Testis (tissue), 2 donors: ENCODE measurements around the gene NCKAP5.

Experiments
- POLR2A ChIP-seq: fragments of 450-650 bp; IDR thresholded peaks from one replicate; pipeline ENCODE4 v1.6.1; 2017; ENCODE audit warnings: antibody characterized with exemption, mild to moderate bottlenecking, moderate library complexity
- TF ChIP-seq, protein P1 (sequence below), 3 experiments: fragments of 450-650 bp in 2 of 3; fragments of 200-600 bp in 1 of 3; sonication (generic) in 1 of 3; IDR thresholded peaks; one replicate each; pipeline ENCODE4 v1.5.1; 2016 to 2019; ENCODE audit warnings: antibody characterized with exemption in 3 of 3, mild to moderate bottlenecking in 2 of 3, moderate library complexity in 1 of 3

DNA sequence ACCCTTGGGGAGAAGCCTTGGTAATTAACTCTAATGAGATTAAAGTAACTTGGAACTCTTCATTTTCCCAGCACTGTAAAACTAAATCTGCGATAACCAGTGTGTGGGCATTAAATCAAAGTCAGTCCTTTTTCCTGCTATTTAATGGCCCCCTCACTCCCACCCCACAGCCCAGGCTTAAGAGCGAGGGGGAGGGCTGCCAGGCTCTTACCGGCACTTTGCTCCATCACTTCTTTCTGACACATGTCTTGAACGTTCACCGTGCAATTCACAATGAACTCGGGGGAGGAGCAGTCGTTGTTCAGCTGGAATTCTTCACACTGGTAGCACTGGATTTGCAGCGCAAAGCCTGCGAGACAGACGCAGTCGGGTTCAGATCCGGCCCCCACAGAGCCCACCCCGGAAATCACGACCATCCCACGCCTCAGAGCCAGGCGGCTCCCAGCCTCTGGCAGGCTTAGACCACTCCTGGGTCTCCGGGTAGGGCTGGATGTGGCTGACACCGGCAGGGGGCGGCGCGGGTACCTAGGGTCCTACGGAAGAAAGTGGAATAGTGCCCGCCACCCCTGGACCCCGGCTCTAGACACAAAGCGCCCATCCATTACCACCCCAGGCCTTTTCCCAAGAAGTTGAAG is 900.0 kb downstream of the NCKAP5 start:
- TF ChIP-seq, protein P1, sequence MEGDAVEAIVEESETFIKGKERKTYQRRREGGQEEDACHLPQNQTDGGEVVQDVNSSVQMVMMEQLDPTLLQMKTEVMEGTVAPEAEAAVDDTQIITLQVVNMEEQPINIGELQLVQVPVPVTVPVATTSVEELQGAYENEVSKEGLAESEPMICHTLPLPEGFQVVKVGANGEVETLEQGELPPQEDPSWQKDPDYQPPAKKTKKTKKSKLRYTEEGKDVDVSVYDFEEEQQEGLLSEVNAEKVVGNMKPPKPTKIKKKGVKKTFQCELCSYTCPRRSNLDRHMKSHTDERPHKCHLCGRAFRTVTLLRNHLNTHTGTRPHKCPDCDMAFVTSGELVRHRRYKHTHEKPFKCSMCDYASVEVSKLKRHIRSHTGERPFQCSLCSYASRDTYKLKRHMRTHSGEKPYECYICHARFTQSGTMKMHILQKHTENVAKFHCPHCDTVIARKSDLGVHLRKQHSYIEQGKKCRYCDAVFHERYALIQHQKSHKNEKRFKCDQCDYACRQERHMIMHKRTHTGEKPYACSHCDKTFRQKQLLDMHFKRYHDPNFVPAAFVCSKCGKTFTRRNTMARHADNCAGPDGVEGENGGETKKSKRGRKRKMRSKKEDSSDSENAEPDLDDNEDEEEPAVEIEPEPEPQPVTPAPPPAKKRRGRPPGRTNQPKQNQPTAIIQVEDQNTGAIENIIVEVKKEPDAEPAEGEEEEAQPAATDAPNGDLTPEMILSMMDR (IDR thresholded peaks at IDR 0.05) = no peak
- TF ChIP-seq POLR2A = no peak
